ENCODE data around the gene CD99L2. TPM values are rescaled to one million over a fixed set of nuclear protein-coding genes. Genes with fewer than 3 reads are reported as not detected.
"Not testable (repeated sequence)": the region's sequence is repeated elsewhere in the genome, so short reads cannot be mapped to it uniquely, and the experiment has no call there.

The CD99L2 gene
- total RNA-seq, 6 experiments from 2014 or later: 53.9 to 67.1 (median 56.4) TPM

DNA sequence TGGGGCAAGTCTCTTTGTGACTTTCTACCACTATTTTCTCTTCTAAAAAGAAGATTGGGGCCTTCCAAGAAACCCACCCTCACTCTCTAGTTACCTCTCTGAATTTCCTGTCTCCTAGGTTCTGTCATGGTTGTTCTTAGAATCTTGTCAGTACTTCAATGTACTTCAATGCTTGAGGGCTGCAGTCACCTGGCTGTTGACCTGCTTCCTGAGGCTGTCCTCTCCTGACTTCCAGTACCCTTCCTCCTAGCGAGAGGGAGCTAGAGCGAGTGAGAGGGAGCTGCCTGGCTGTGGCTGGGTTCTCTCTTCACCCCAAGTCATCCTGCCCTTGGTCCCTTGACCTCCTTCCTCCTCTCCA lies 17.7 kb downstream of the CD99L2 start:
- DNase-seq: no peak
- Mint-ChIP-seq H3K27me3 (ENCODE audit: insufficient read depth) (no peaks in the 10 kb centered on the region; the same call in 1 of the 2 replicates), H3K9me3 (peaks cover under 1% of the 10 kb centered on the region; the same call in 1 of the 2 replicates), H3K27ac (no peak overlapping the region), H3K4me3 (no peak overlapping the region), H3K36me3 (ENCODE audit: low read depth) (peaks cover 7% of the 10 kb centered on the region), H3K4me1 (ENCODE audit: low read depth) (no peaks in the 10 kb centered on the region)
- TF ChIP-seq, protein P1, sequence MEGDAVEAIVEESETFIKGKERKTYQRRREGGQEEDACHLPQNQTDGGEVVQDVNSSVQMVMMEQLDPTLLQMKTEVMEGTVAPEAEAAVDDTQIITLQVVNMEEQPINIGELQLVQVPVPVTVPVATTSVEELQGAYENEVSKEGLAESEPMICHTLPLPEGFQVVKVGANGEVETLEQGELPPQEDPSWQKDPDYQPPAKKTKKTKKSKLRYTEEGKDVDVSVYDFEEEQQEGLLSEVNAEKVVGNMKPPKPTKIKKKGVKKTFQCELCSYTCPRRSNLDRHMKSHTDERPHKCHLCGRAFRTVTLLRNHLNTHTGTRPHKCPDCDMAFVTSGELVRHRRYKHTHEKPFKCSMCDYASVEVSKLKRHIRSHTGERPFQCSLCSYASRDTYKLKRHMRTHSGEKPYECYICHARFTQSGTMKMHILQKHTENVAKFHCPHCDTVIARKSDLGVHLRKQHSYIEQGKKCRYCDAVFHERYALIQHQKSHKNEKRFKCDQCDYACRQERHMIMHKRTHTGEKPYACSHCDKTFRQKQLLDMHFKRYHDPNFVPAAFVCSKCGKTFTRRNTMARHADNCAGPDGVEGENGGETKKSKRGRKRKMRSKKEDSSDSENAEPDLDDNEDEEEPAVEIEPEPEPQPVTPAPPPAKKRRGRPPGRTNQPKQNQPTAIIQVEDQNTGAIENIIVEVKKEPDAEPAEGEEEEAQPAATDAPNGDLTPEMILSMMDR (IDR thresholded peaks at IDR 0.05): no peak

- TF ChIP-seq, protein P1 (IDR thresholded peaks at IDR 0.05): no peak
- Mint-ChIP-seq H3K27ac (no peak overlapping the region), H3K4me1 (ENCODE audit: low read depth) (no peaks in the 10 kb centered on the region), H3K4me3 (no peak overlapping the region), H3K27me3 (ENCODE audit: insufficient read depth) (no peaks in the 10 kb centered on the region; the same call in 1 of the 2 replicates), H3K36me3 (ENCODE audit: low read depth) (peaks cover 10% of the 10 kb centered on the region), H3K9me3 (peaks cover 4% of the 10 kb centered on the region; the same call in 1 of the 2 replicates)
- no peak for DNase-seq
Observed at GRCh38 chrX:150879855-150880807, 18.3 kb downstream of the CD99L2 start.

GRCh38 chrX:150875621-150876020 lies 22.8 kb downstream of the CD99L2 start:
- H3K36me3 Mint-ChIP-seq (ENCODE audit: low read depth); H3K4me3 Mint-ChIP-seq; H3K27me3 Mint-ChIP-seq (ENCODE audit: insufficient read depth); H3K9me3 Mint-ChIP-seq; H3K27ac Mint-ChIP-seq; DNase-seq: not testable (repeated sequence)
- H3K4me1 Mint-ChIP-seq (ENCODE audit: low read depth): peaks cover 21% of the 10 kb centered on the region

DNA sequence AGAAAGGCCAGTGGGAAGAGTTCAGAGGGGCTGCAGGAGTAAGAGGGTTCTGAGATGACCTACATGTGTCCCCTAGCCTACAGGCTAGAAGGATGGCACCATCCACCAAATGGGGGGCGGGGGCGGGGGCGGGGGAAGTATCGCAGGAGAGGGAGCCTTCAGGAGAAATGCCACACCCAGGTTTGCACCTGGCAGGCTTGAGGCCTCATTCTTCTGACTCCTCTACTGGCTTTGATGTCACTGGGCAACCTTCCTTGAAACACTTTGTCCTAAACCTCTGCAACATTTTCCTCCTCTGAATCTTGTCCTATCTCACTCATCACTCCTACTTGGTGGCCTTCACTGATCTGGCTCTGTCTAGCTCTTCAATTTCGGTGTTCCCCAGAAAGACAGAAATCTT lies 24.0 kb downstream of the CD99L2 start:
- peaks cover 26% of the 10 kb centered on the region for H3K4me1 Mint-ChIP-seq (ENCODE audit: low read depth)
- peaks cover 10% of the 10 kb centered on the region for H3K36me3 Mint-ChIP-seq (ENCODE audit: low read depth)
- TF ChIP-seq, protein P1 (IDR thresholded peaks at IDR 0.05): no peak
- no peak for DNase-seq
- no peak overlapping the region for H3K27ac Mint-ChIP-seq
- no peaks in the 10 kb centered on the region; the same call in 1 of the 2 replicates for H3K27me3 Mint-ChIP-seq (ENCODE audit: insufficient read depth)
- no peak overlapping the region for H3K4me3 Mint-ChIP-seq
- peaks cover 4% of the 10 kb centered on the region; the same call in 1 of the 2 replicates for H3K9me3 Mint-ChIP-seq

DNA sequence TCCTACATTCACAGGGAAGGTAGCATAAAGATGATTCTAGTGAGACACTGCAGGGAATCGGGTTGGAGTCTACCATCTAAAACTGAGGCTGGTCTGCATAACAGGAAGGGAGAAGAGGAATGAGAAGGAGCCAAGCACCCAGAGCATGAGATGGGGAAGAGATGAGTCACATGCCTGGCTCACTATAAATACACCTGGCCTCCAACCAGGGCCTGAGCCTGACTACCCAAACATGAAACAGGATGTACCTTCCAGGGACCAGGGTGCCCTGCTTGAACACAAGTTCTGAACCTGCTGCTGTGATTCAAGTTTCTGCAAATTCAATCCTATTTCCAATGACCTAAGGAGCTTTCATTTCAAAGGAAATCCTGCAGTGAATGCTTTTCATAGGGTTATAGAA lies 24.9 kb downstream of the CD99L2 start:
- TF ChIP-seq, protein P1 (IDR thresholded peaks at IDR 0.05): no peak
- no peak for DNase-seq
- H3K27me3 Mint-ChIP-seq (ENCODE audit: insufficient read depth): no peaks in the 10 kb centered on the region
- H3K4me3 Mint-ChIP-seq: no peak overlapping the region
- peaks cover 4% of the 10 kb centered on the region; the same call in 1 of the 2 replicates for H3K9me3 Mint-ChIP-seq
- H3K36me3 Mint-ChIP-seq (ENCODE audit: low read depth): peaks cover 10% of the 10 kb centered on the region
- peaks cover 26% of the 10 kb centered on the region for H3K4me1 Mint-ChIP-seq (ENCODE audit: low read depth)
- no peak overlapping the region for H3K27ac Mint-ChIP-seq

- DNase-seq: no peak
- Mint-ChIP-seq H3K9me3 (peaks cover 4% of the 10 kb centered on the region; the same call in 1 of the 2 replicates), H3K4me1 (ENCODE audit: low read depth) (peaks cover 26% of the 10 kb centered on the region), H3K36me3 (ENCODE audit: low read depth) (peaks cover 10% of the 10 kb centered on the region), H3K27me3 (ENCODE audit: insufficient read depth) (no peaks in the 10 kb centered on the region), H3K4me3 (no peak overlapping the region), H3K27ac (no peak overlapping the region)
- TF ChIP-seq, protein P1 (IDR thresholded peaks at IDR 0.05): no peak
Observed at GRCh38 chrX:150872773-150873336, 25.6 kb downstream of the CD99L2 start.

Measured in HFFc6 (cell line).